NCI-H2227 (cell line): ENCODE data around the gene OSBPL1A.
"Not testable (repeated sequence)": the region's sequence is repeated elsewhere in the genome, so short reads cannot be mapped to it uniquely, and the experiment has no call there.

Experiments used
- DNase-seq: peaks from one replicate; lab custom pipeline; 2025; ENCODE audit not compliant: unreplicated experiment; lab: John Stamatoyannopoulos, UW

Gene OSBPL1A

DNA sequence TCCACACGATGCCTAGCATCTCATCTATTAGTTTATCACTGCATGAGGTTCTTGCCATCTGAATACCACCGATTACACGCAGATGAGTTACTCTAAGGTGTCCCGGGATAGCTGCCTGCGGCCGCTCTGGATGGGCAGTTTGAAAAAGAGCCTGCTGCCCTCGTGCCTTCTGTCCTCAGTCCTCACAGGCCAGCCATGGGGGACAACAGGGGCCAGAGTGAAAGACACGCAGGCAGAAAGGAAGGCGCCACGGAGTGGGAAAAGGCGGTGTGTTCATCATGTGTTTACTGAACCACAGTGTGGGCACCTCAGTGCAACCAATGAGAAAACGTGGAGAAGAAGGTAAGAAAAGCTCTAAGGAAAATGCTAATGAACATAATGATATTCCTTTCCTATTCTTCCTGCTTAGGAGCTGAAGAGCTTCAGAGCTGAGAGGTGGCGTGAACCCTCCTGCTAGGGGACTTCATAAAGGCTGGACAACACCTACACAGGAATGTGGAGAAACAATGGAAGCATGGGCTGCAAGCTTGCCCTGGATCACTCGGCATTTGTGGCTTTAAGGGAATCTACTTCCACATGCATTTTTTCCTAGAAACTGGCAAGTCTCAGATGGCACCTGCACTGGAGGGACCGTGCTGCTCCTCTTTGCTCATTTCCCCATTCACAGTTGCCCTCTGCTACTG, 207.8 kb downstream of the OSBPL1A start:
- no peak for DNase-seq

DNA sequence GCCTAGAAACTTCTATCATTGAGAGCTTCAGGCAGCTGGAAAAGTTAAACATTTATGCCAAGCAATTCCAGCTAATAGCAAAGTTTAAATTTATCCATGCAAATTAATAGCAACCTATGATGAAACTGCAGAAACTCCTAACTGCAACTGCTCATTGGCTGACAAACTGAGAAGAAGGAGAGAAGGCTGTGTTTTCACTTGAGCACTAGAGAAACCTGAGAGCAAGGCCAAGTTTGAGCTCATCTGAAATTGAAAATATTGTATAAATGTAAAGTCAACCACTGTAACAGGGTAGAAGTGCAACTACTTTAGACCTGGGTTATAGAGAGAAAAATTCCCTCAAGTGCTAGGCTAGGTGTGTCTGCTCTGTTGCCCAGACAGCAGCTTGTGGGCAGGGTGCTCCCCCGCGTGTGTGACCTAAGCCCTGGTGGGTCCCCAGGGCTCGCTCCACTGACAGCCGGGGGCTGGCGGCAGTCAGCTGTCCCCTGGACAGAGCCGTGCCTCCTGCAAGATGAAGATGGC, 208.6 kb downstream of the OSBPL1A start:
- DNase-seq = no peak

- no peak for DNase-seq
Observed at GRCh38 chr18:24188120-24188519, 209.5 kb downstream of the OSBPL1A start.

DNA sequence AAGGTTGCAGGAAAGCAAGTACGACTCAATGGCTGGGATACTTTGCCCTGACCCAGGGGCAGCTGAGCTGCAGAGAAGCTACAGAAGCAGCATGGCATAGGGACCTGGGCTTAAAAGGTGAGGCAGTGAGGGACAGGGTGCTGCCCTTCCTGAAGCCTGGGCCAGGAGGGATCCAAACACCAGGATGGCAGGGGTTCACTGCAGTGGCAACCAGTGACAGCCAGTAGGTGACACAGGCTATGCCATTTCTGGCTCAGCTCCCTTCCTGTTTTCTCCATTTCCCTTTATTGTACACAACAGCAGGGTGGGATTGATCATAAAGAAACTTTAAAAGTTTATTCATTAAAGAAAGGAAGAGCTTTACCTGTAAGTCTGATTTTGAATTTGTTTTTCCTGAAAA, 209.9 kb downstream of the OSBPL1A start:
- DNase-seq = no peak

DNA sequence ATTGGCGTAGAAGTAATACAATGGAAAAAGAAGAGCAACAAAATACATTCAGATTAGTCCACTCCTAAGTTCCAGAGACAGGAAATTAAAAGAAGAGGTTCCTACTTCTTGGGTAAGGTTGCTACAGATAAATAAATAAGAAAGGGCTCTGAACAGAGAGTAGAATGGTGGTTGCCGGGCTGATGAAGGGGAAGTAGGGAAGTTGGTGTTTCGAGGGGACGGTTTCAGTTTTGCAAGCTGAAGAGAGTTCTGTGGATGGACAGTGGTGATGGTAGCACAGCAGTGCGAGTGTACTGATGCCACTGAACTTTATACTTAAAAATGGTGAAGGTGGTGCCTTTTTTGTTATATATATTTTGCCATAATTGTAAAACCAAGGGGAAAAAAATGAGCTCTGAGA, 210.6 kb downstream of the OSBPL1A start:
- DNase-seq = no peak

DNA sequence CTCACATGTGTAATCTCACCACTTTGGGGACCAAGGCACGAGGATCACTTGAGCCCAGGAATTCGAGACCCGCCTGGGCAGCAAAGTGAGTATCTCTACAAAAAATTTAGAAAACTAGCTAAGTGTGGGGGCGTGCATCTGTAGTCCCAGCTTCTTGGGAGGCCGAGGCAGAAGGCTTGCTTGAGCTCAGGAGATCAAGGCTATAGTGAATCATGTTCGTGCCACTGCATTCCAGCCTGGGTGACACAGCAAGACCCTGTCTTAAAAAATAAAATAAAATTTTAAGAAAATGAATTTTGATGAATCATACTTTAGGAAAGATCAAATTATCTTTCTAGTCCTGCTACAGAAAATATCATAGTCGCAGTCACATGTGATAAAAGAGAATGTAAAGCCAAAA, 211.8 kb downstream of the OSBPL1A start:
- no peak for DNase-seq

DNA sequence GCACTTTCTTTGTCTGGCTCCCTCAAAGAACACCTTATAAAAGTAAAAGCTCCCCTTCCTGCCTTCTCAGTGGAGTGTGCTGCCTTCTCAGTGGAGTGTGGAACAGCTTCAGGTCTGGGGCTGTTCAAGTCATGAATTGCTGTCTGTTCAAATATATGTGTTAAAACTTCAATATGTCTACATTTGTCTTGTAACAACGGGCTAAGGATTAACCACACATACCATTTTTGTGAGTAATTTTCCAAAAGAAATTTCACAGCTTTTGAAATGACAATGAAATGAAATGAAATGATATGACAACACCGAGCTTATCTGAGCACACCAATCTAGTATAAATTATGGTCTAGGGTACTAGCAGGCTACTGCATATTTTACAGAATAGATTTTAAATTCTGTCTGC, 215.8 kb downstream of the OSBPL1A start:
- DNase-seq = no peak

DNA sequence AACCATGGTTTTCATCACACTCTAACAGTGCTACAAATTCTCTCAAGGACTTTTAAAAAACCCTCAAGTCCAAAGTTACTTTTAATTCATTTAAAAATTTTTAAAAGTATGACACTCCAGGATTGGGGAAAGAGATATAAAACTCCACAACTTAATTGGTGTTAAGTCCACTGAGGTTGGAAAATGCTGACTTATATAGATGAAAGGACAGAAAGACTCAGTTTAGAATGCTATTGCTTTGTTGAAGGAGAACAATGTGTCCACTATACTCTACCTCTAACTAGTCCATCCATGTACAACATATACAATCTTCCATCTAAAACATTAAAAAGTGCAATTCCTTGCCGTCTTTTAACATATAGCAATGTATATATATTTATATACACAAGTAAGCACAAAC, 217.6 kb downstream of the OSBPL1A start:
- DNase-seq = no peak

- DNase-seq = no peak
Observed at GRCh38 chr18:24177499-24178133, 220.0 kb downstream of the OSBPL1A start.

DNA sequence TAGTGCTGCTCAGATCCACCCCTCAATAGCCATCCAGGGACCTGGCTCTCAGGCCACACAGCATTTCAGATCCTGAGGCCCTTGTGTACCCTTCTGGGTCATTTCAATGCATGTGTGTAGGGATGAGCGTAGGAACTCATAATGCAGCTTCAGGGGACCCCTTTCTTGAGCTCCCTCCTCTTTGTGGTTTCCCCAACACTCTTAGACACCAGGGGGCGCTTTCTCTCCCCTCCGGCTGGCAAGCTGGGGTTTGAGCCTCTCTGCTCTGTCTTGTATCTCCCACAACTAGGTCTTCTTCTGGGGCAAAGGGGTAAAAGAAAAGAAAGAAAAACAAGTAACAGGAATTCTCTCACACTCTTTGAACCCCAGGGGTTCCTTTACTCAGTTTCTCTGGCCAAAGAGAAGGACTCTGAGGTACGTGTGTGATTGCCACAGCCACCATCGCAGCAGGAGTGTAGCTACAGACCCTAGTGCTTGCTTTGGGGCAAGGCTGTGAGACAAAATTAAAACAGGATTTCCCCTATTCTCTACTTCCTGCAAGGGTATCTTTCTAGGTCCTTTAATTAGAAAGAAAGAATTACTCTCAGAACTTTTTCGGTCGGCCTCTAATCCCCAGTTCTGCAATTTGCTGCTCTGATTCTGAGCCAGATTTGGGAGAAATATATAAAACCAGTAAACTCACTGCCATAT, 220.8 kb downstream of the OSBPL1A start:
- DNase-seq = peak; percentile 71

DNA sequence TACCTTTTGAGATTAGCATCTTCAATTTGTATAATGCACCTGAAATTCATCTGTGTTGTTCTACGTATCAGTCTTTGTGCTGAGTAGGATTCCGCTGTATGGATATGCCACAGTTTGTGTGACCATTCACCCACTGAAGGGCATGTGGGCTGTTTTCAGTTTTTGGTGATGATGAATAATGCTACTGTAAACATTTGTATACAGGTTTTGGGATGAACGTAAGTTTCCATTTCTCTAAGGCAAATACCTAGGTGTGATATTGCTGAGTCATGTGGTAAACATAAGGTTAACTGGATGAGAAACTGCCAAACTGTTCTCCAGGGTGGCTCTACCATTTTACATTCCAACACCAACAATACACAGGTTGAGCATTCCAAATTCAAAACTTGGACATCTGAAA, 223.6 kb downstream of the OSBPL1A start:
- no peak for DNase-seq

DNA sequence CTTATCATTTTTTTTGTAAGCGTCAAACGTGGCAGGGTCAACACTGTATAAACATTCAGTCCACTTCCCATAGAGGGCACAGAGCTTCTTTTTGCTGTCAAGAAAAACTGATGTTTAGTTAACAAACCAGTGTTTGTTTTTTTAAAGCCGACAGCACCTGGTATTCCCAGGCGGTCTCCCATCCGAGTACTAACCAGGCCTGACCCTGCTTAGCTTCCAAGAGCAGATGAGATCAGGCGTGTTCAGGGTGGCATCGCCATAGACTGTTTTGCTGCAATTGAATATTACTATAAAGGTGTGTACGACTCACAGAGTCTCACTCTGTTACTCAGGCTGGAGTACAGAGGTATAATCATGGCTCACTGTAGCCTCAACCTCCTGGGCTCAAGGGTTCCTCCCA, 227.3 kb downstream of the OSBPL1A start:
- no peak for DNase-seq

DNA sequence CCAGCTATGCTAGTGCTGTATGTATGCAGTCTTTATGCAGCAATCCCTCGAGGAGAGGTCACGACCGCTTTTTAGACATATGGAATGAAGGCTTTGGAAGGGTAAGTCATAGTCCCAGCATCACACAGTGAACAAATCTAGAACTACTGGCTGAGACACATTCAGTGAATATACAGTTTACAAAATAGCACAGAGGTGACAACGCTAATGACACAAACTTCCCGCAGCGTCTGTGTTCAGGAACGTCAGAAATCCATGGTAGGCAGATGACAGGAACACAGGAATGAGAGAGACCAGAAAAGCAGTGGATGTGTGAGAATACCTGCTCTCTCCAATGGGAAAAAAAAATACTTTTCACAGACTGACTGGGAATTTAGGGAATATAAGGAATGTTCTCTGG, 229.1 kb downstream of the OSBPL1A start:
- DNase-seq = no peak

DNA sequence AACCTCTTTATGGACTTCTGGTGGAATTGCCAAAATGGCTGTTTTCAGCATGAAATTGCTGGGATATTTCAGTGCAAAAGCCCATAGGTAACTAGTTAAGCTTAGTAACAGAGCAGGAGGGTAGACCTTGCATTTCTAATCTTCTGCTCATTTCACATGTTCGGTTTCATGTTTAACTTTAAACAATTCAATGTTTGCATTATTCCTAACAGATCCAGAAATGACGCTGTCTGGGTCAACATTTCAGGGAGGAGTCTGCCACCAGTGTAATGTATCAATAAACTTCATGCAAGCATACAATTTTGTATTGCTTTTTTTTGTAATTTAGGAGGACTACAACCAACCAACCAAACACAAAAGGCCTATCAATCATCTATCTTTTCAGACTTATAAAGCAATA, 236.3 kb downstream of the OSBPL1A start:
- no peak for DNase-seq

DNA sequence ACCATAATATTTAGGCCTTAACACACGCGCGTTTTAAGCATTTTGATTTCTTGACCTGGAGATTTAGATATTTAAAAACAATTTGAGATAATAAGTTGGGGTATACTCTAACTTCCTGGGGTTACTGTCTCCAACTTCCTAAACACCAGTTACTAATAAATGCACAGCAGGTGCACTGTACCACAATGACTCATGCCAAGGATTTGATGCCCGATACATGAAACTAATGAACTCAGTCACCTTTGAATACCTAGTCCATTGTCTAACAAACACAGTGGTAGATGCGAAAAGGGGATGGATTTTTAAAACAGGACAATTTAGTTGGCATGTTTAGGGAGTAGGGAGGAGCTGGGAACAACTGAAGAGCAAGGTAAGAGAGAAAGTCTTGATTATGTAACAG, 237.5 kb downstream of the OSBPL1A start:
- DNase-seq = no peak

- peak; percentile 34 for DNase-seq
Observed at GRCh38 chr18:24157855-24158254, 239.8 kb downstream of the OSBPL1A start.

DNA sequence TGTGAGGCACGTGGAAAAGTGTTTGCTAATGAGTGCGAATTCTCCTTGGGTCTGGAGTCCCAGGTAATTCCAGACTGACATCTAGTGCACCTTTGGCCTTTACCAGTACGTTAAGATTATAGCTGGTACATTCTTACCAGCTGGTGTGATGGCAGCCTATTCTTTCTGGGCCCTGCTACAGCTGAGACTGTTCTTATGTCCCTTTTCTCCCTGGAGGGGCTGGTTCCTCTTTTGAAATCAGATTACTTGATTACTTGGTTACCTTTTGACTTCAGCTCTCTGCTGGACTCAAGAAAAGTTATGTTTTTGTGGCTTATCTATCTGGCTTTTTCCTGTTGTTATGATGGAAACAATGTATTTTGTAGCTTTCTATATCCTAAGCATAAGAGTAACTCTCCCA, 244.2 kb downstream of the OSBPL1A start:
- no peak for DNase-seq

GRCh38 chr18:24149591-24149990, 248.0 kb downstream of the OSBPL1A start:
- not testable (repeated sequence) for DNase-seq

- DNase-seq = no peak
Observed at GRCh38 chr18:24142376-24142775, 255.2 kb downstream of the OSBPL1A start.

- no peak for DNase-seq
Observed at GRCh38 chr18:24140697-24141096, 256.9 kb downstream of the OSBPL1A start.

- DNase-seq = peak; percentile 98
Observed at GRCh38 chr18:24138789-24139616, 258.6 kb downstream of the OSBPL1A start, which contains the start of gene CABYR. CABYR (plus strand) TSS chr18:24139062; CDS start chr18:24143115, 4,053 bp downstream.
